Measurements from ENCODE around the gene PLPP2.

The PLPP2 gene

GRCh38 chr19:326871-327270, 35.7 kb upstream of the PLPP2 start:
- no peak for TF ChIP-seq CTCF (IDR thresholded peaks at IDR 0.05; ENCODE audit: insufficient read depth, low read depth, low read length, missing control alignments)
- DNase-seq (ENCODE audit: low read depth) = no peak
- H3K4me3 ChIP-seq (ENCODE audit: low read depth, low read length) = no peak overlapping the region

GRCh38 chr19:325937-326565, 34.8 kb upstream of the PLPP2 start:
- H3K4me3 ChIP-seq (ENCODE audit: low read depth, low read length) = no peak overlapping the region
- DNase-seq (ENCODE audit: low read depth) = no peak
- no peak for TF ChIP-seq CTCF (IDR thresholded peaks at IDR 0.05; ENCODE audit: insufficient read depth, low read depth, low read length, missing control alignments)

GRCh38 chr19:325173-325936, 34.2 kb upstream of the PLPP2 start:
- no peak overlapping the region for H3K4me3 ChIP-seq (ENCODE audit: low read depth, low read length)
- no peak for DNase-seq (ENCODE audit: low read depth)
- TF ChIP-seq CTCF (IDR thresholded peaks at IDR 0.05; ENCODE audit: insufficient read depth, low read depth, low read length, missing control alignments) = no peak

- no peak for DNase-seq (ENCODE audit: low read depth)
- H3K4me3 ChIP-seq (ENCODE audit: low read depth, low read length) = no peak overlapping the region
- TF ChIP-seq CTCF (IDR thresholded peaks at IDR 0.05; ENCODE audit: insufficient read depth, low read depth, low read length, missing control alignments) = no peak
Measured at GRCh38 chr19:324716-325115, 33.5 kb upstream of the PLPP2 start.

GRCh38 chr19:322616-323015, 31.4 kb upstream of the PLPP2 start:
- no peak for TF ChIP-seq CTCF (IDR thresholded peaks at IDR 0.05; ENCODE audit: insufficient read depth, low read depth, low read length, missing control alignments)

GRCh38 chr19:318509-318774, 27.2 kb upstream of the PLPP2 start:
- H3K4me3 ChIP-seq (ENCODE audit: low read depth, low read length) = no peak overlapping the region
- TF ChIP-seq CTCF (IDR thresholded peaks at IDR 0.05; ENCODE audit: insufficient read depth, low read depth, low read length, missing control alignments) = no peak
- DNase-seq (ENCODE audit: low read depth) = no peak

More at GRCh38 chr19:322616-323015, 31.4 kb upstream of the PLPP2 start:
- H3K4me3 ChIP-seq (ENCODE audit: low read depth, low read length) = no peak overlapping the region
- no peak for DNase-seq (ENCODE audit: low read depth)

All from GM12865 (cell line).